ENCODE results near the gene STT3A.
"Not testable (repeated sequence)": the region's sequence is repeated elsewhere in the genome, so short reads cannot be mapped to it uniquely, and the experiment has no call there.

Gene STT3A

GRCh38 chr11:125569915-125570621, 22.6 kb upstream of the STT3A start:
- no peaks in the 10 kb centered on the region for H3K27me3 ChIP-seq (ENCODE audit: low read length)
- H3K79me2 ChIP-seq (ENCODE audit: insufficient read depth, low read length), result peaks cover 16% of the 10 kb centered on the region
- no peaks in the 10 kb centered on the region for H3K9me2 ChIP-seq (replicated peaks; ENCODE audit: insufficient read depth, low read length)
- no peaks in the 10 kb centered on the region for H4K20me1 ChIP-seq (ENCODE audit: low read depth, low read length)
- H2AFZ ChIP-seq (ENCODE audit: low read depth, low read length, severe bottlenecking), result peak overlapping the region; percentile 62
- H3K9me3 ChIP-seq (ENCODE audit: insufficient read depth, low read length), result no peaks in the 10 kb centered on the region
- H3K36me3 ChIP-seq (ENCODE audit: low read length), result no peaks in the 10 kb centered on the region
- no peaks in the 10 kb centered on the region for H3F3A ChIP-seq (ENCODE audit: insufficient read depth)
- H3K9ac ChIP-seq (ENCODE audit: low read length), result peak overlapping the region; percentile 97
- TF ChIP-seq EZH2phosphoT487 (conservative IDR thresholded peaks at IDR 0.05; ENCODE audit: low read length) (no peak), CTCF (IDR thresholded peaks at IDR 0.05; ENCODE audit: insufficient read depth, low read length, poor library complexity, severe bottlenecking) (no peak)
- peak overlapping the region; percentile 72 for H3K4me3 ChIP-seq (ENCODE audit: insufficient read depth, low read length, poor library complexity, severe bottlenecking)
- peak overlapping the region; percentile 93 for H3K4me2 ChIP-seq (ENCODE audit: low read depth, low read length, poor library complexity, severe bottlenecking)
- peak overlapping the region; percentile 71 for H3K27ac ChIP-seq (ENCODE audit: low read depth, low read length)

GRCh38 chr11:125570952-125571351, 21.7 kb upstream of the STT3A start:
- Histone ChIP-seq H3K9me3 (ENCODE audit: insufficient read depth, low read length) (no peaks in the 10 kb centered on the region), H3F3A (ENCODE audit: insufficient read depth) (no peaks in the 10 kb centered on the region), H3K27ac (ENCODE audit: low read depth, low read length) (no peak overlapping the region), H3K9ac (ENCODE audit: low read length) (no peak overlapping the region), H3K27me3 (ENCODE audit: low read length) (no peaks in the 10 kb centered on the region), H2AFZ (ENCODE audit: low read depth, low read length, severe bottlenecking) (no peak overlapping the region), H3K9me2 (replicated peaks; ENCODE audit: insufficient read depth, low read length) (no peaks in the 10 kb centered on the region), H4K20me1 (ENCODE audit: low read depth, low read length) (no peaks in the 10 kb centered on the region), H3K36me3 (ENCODE audit: low read length) (no peaks in the 10 kb centered on the region), H3K4me3 (ENCODE audit: insufficient read depth, low read length, poor library complexity, severe bottlenecking) (no peak overlapping the region), H3K4me2 (ENCODE audit: low read depth, low read length, poor library complexity, severe bottlenecking) (peak overlapping the region; percentile 93), H3K79me2 (ENCODE audit: insufficient read depth, low read length) (peaks cover 16% of the 10 kb centered on the region)
- TF ChIP-seq EZH2phosphoT487 (conservative IDR thresholded peaks at IDR 0.05; ENCODE audit: low read length) (no peak), CTCF (IDR thresholded peaks at IDR 0.05; ENCODE audit: insufficient read depth, low read length, poor library complexity, severe bottlenecking) (no peak)

- Histone ChIP-seq H3K27me3 (ENCODE audit: low read length) (no peaks in the 10 kb centered on the region), H3K27ac (ENCODE audit: low read depth, low read length) (no peak overlapping the region), H3K4me2 (ENCODE audit: low read depth, low read length, poor library complexity, severe bottlenecking) (no peak overlapping the region), H3K4me3 (ENCODE audit: insufficient read depth, low read length, poor library complexity, severe bottlenecking) (no peak overlapping the region), H3F3A (ENCODE audit: insufficient read depth) (no peaks in the 10 kb centered on the region; the same call in 1 of the 2 replicates), H3K36me3 (ENCODE audit: low read length) (no peaks in the 10 kb centered on the region), H2AFZ (ENCODE audit: low read depth, low read length, severe bottlenecking) (no peak overlapping the region), H3K9me2 (replicated peaks; ENCODE audit: insufficient read depth, low read length) (no peaks in the 10 kb centered on the region), H3K9ac (ENCODE audit: low read length) (no peak overlapping the region), H4K20me1 (ENCODE audit: low read depth, low read length) (no peaks in the 10 kb centered on the region), H3K9me3 (ENCODE audit: insufficient read depth, low read length) (no peaks in the 10 kb centered on the region), H3K79me2 (ENCODE audit: insufficient read depth, low read length) (peaks cover 16% of the 10 kb centered on the region)
- TF ChIP-seq CTCF (IDR thresholded peaks at IDR 0.05; ENCODE audit: insufficient read depth, low read length, poor library complexity, severe bottlenecking), result no peak
- no peak for TF ChIP-seq EZH2phosphoT487 (conservative IDR thresholded peaks at IDR 0.05; ENCODE audit: low read length)
Measured at GRCh38 chr11:125572916-125573315, 19.7 kb upstream of the STT3A start.

GRCh38 chr11:125577181-125577580, 15.5 kb upstream of the STT3A start:
- H3K27ac ChIP-seq (ENCODE audit: low read depth, low read length); H3K9me2 ChIP-seq (replicated peaks; ENCODE audit: insufficient read depth, low read length); H2AFZ ChIP-seq (ENCODE audit: low read depth, low read length, severe bottlenecking); H3K36me3 ChIP-seq (ENCODE audit: low read length); H3K4me2 ChIP-seq (ENCODE audit: low read depth, low read length, poor library complexity, severe bottlenecking); H3K9me3 ChIP-seq (ENCODE audit: insufficient read depth, low read length); H3K9ac ChIP-seq (ENCODE audit: low read length); H3K4me3 ChIP-seq (ENCODE audit: insufficient read depth, low read length, poor library complexity, severe bottlenecking); H3K27me3 ChIP-seq (ENCODE audit: low read length); H4K20me1 ChIP-seq (ENCODE audit: low read depth, low read length); H3K79me2 ChIP-seq (ENCODE audit: insufficient read depth, low read length); H3F3A ChIP-seq (ENCODE audit: insufficient read depth): not testable (repeated sequence)
